Activated CD4-positive, alpha-beta T cell treated with anti-CD3 and anti-CD28 coated beads for 36 hours (primary cell): Measurements from ENCODE around the gene SMARCAL1. TPM values are rescaled to one million over a fixed set of nuclear protein-coding genes. Genes with fewer than 3 reads are reported as not detected.

Experiments used
- ATAC-seq: fragments of 200-7000 bp; cut with Tn5 transposase; one replicate; pipeline ENCODE4 v1.10.0; 2021; ENCODE audit warnings: mild to moderate bottlenecking, moderate library complexity
- CTCF ChIA-PET: fragments of 350-600 bp; sonication (Branson Sonifier 250); formaldehyde crosslinking; loops from one replicate; lab custom pipeline; 2021; ENCODE audit warnings: antibody characterized with exemption; lab: Charles Lee
- POLR2A ChIA-PET: fragments of 350-600 bp; sonication (Branson Sonifier 250); formaldehyde crosslinking; loops from one replicate; lab custom pipeline; 2021; ENCODE audit warnings: antibody characterized with exemption, inconsistent platforms; lab: Charles Lee
- DNase-seq: peaks from one replicate; pipeline ENCODE4 v3.0.0-alpha.2; 2020
- H3K27ac Mint-ChIP-seq: one replicate; pipeline ENCODE4 v1.8.0; 2021; ENCODE audit warnings: mixed read lengths
- H3K27me3 Mint-ChIP-seq: one replicate; pipeline ENCODE4 v1.8.0; 2021; ENCODE audit warnings: mixed read lengths
- H3K36me3 Mint-ChIP-seq: one replicate; pipeline ENCODE4 v1.8.0; 2021; ENCODE audit warnings: low read depth, mixed read lengths
- H3K4me1 Mint-ChIP-seq: one replicate; pipeline ENCODE4 v1.8.0; 2021; ENCODE audit warnings: mixed read lengths
- H3K4me3 Mint-ChIP-seq: one replicate; pipeline ENCODE4 v1.8.0; 2021; ENCODE audit warnings: mild to moderate bottlenecking, moderate library complexity, mixed read lengths
- H3K9me3 Mint-ChIP-seq: one replicate; pipeline ENCODE4 v1.8.0; 2021; ENCODE audit warnings: low read depth, mixed read lengths
- intact Hi-C, 2 experiments: fragments of 100-400 bp; cut with DNase I in 1 of 2; cut with micrococcal nuclease in 1 of 2; formaldehyde crosslinking; loops; one replicate each; pipeline versions ENCODE4 v1.14.2 to v1.15.1; 2022 to 2024; cut with DNase I, micrococcal nuclease
- total RNA-seq, 2 experiments: library from RNA; stranded (reverse); gene quantifications; one replicate each; pipeline ENCODE4 v1.2.3, GENCODE V29; 2021

Gene SMARCAL1
- total RNA-seq, 2 experiments from 2014 or later = 25.9 to 27.7 TPM

- H3K27me3 Mint-ChIP-seq = no peaks in the 10 kb centered on the region
- POLR2A ChIA-PET = no interaction called here
- H3K36me3 Mint-ChIP-seq = peaks cover 32% of the 10 kb centered on the region
- no peak overlapping the region for H3K27ac Mint-ChIP-seq
- no peaks in the 10 kb centered on the region for H3K9me3 Mint-ChIP-seq
- intact Hi-C loops = no loop called here
- CTCF ChIA-PET = interaction anchor here (0.5 to 2.5 kb wide), 5 partner anchors 11 to 193 kb away, joined by 3 to 15 read pairs (median 3); partner anchors contain the start of gene RPL37A
- H3K4me3 Mint-ChIP-seq = no peak overlapping the region
- H3K4me1 Mint-ChIP-seq = peaks cover 24% of the 10 kb centered on the region
- ATAC-seq (no peak), DNase-seq (no peak)
These were observed 3.3 kb downstream of the SMARCAL1 start for GRCh38 chr2:216415541-216415940.

DNA sequence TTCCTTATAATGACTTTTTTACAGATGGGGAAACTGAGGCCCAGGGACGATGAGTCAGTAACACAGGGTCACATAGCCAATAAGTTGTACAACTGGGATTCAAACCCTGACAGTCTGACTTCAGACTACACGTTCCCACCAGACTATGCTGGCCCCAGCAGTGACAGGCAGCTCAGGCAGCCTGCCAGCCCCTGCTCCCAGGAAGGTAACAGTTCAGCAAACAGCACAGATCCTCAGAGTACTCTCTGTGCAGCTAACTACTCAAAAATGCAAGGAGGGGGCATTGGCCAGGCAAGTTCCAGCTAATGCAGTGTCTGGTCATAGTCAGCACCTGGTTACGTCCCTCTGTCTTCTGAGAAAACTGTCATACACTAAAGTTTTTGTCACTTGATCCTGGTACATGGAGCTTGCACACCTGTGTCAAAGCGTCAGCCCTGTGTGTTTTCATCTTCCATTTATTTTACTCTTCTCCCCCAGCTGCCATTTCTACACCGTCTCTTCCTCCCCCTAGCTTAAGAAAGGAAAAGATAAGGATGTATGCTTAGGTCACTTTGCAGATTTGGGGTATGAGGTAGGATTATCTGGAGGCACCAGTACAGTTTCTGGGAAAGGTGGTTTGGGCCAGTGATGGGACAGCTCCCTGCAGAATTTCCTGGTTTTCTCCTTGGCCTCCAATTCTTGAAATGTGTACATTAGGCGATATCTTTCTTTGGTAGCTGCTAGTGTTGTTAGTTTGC, 4.5 kb downstream of the SMARCAL1 start:
- Mint-ChIP-seq H3K4me1 (peaks cover 21% of the 10 kb centered on the region), H3K27ac (no peak overlapping the region), H3K27me3 (no peaks in the 10 kb centered on the region), H3K4me3 (no peak overlapping the region), H3K36me3 (peaks cover 39% of the 10 kb centered on the region), H3K9me3 (no peaks in the 10 kb centered on the region)
- no peak for DNase-seq
- ATAC-seq = no peak
- intact Hi-C loops = no loop called here
- ChIA-PET CTCF (interaction anchor here (1.1 to 1.2 kb wide), 2 partner anchors 12 kb away, joined by 4 to 5 read pairs; no protein-coding TSS in a partner anchor), POLR2A (no interaction called here)

DNA sequence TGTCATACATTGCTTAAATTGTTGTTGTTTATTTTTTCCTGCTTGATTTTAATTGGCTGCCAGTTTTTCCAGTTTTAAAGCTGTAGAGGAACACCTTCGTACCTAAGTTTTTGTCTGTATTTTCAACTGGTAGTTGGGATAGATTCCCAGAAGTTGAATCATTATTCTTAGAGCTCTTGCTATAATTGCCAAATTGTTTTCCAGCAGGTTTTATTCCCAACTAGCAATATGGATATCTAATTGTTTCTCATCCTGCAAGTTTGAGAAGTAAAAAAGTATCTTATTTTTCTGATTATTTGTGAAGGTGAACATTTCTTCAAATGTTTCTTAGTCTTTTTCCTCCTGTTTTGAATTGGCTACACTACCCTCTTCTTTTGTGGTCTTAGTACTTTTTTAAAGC, 6.7 kb downstream of the SMARCAL1 start:
- peaks cover 57% of the 10 kb centered on the region for H3K36me3 Mint-ChIP-seq
- intact Hi-C loops = no loop called here
- no peak overlapping the region for H3K27ac Mint-ChIP-seq
- no peak overlapping the region for H3K4me3 Mint-ChIP-seq
- ChIA-PET POLR2A (no interaction called here), CTCF (interaction anchor here (1.0 kb wide), 2 partner anchors 16 to 18 kb away, joined by 3 read pairs; no protein-coding TSS in a partner anchor)
- no peak for DNase-seq
- ATAC-seq = no peak
- peaks cover 13% of the 10 kb centered on the region for H3K4me1 Mint-ChIP-seq
- no peaks in the 10 kb centered on the region for H3K9me3 Mint-ChIP-seq
- H3K27me3 Mint-ChIP-seq = no peaks in the 10 kb centered on the region

DNA sequence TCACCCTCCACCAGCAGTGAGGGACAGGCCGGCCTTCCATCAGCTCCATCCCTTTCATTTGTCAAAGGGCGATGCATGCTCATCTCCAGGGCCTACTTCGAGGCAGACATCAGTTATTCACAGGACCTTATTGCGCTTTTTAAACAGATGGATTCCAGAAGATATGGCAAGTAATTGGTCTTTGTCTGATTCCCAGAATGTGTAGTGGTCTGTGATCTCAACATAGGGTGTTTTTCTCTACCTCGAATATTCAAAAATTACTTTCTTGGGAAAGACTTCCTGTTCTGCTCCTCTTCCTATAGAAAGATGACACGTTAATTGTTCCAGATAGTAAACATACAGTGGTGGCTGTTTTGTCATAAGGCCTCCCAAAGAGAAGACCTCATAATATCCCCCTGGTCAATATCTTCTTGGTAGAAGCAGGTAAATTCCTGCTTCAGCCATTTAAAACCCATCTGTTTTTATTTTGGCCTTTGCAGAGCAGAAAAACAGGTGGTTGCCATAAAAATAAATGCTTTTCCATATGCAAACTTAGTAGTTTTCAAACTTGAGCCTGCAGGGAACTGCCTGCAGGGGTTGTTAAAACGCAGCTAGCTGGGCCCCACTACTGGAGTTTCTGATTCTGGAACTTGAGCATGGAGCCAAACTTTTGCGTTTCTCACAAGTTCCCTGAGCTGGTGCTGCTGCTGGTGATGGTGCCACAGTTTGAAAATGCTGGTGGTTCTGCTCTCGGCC, 8.2 kb downstream of the SMARCAL1 start:
- H3K4me3 Mint-ChIP-seq = no peak overlapping the region
- intact Hi-C loops = no loop called here
- CTCF ChIA-PET = interaction anchor here (0.6 kb wide), 1 partner anchor 472 kb away, joined by 4 read pairs; no protein-coding TSS in a partner anchor
- peaks cover 64% of the 10 kb centered on the region for H3K36me3 Mint-ChIP-seq
- peaks cover 2% of the 10 kb centered on the region for H3K9me3 Mint-ChIP-seq
- H3K4me1 Mint-ChIP-seq = peaks cover 13% of the 10 kb centered on the region
- no peak for ATAC-seq
- no peaks in the 10 kb centered on the region for H3K27me3 Mint-ChIP-seq
- DNase-seq = no peak
- POLR2A ChIA-PET = no interaction called here
- H3K27ac Mint-ChIP-seq = no peak overlapping the region

- ChIA-PET CTCF (no interaction called here), POLR2A (no interaction called here)
- ATAC-seq (no peak), DNase-seq (no peak)
- no peaks in the 10 kb centered on the region for H3K27me3 Mint-ChIP-seq
- H3K4me1 Mint-ChIP-seq = peaks cover 5% of the 10 kb centered on the region
- H3K36me3 Mint-ChIP-seq = peaks cover 68% of the 10 kb centered on the region
- peaks cover 2% of the 10 kb centered on the region for H3K9me3 Mint-ChIP-seq
- no peak overlapping the region for H3K27ac Mint-ChIP-seq
- intact Hi-C loops = no loop called here
- H3K4me3 Mint-ChIP-seq = no peak overlapping the region
These were observed 10.8 kb downstream of the SMARCAL1 start for GRCh38 chr2:216423071-216423470.

DNA sequence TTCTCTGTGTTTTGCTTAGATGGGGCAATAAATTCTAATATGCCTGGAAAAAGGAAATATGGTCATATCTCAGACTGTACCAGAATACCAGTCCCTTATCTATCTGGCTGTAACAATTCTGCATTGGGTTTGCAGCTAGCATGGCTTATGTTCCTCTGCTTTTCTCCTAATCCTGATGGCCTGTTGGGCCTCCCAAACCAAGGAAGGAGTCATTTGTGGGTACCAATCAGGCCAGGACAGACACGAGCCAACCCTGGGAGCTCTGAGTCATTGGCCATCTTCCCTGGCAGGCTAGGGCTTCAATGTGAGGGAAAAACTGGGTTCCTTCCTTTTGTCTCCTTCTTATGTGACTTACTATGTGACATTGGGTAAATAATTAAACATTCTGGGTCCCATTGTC, 12.0 kb downstream of the SMARCAL1 start:
- H3K36me3 Mint-ChIP-seq = peaks cover 70% of the 10 kb centered on the region
- DNase-seq = no peak
- CTCF ChIA-PET = interaction anchor here (1.0 kb wide), 1 partner anchor 14 kb away, joined by 3 read pairs; no protein-coding TSS in a partner anchor
- intact Hi-C loops = no loop called here
- POLR2A ChIA-PET = no interaction called here
- no peak for ATAC-seq
- H3K4me1 Mint-ChIP-seq = peaks cover 2% of the 10 kb centered on the region
- H3K9me3 Mint-ChIP-seq = peaks cover 2% of the 10 kb centered on the region
- H3K4me3 Mint-ChIP-seq = no peak overlapping the region
- no peak overlapping the region for H3K27ac Mint-ChIP-seq
- H3K27me3 Mint-ChIP-seq = no peaks in the 10 kb centered on the region

DNA sequence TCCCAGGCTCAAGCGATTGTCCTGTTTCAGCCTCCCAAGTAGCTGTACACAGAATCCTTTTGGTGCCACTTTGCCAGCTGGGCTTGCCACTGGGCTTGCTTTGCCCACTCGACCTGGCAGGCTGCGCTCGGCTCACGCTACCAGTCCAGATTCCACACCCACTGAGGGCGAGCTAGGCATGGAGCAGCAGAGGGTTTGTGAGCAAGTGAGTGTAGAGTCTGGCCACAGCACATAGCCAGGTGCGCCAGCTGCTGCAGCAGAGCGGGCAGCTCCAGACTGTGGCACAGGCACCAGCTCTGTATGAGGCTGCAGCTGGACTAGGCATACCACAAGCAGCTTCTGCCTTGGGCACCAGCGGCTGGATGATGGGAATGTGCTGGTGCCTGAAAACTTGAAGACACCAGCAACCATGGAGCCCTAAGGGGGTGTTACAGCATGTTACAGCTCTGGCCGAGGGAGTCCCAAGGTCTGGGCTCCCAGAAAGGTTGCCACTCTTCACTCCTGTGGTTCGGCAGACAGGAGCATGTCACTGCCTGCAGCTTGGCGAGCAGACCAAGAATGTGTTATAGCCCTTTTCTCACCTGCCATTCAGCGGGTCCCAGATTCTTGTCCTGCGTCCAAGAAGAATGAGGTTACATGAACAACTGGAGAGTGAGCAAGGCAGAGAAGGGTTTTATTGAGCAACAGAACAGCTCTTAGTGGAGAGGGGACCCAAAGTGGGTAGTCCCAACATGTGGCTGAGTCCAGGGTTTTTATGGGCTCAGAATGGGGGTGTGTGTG, 12.9 kb downstream of the SMARCAL1 start:
- H3K4me1 Mint-ChIP-seq = no peaks in the 10 kb centered on the region
- CTCF ChIA-PET = interaction anchor here (0.7 to 1.0 kb wide), 2 partner anchors 13 to 127 kb away, joined by 3 read pairs; partner anchors contain the start of gene SMARCAL1
- POLR2A ChIA-PET = no interaction called here
- no peak for ATAC-seq
- intact Hi-C loops = no loop called here
- H3K27ac Mint-ChIP-seq = no peak overlapping the region
- peaks cover 73% of the 10 kb centered on the region for H3K36me3 Mint-ChIP-seq
- H3K27me3 Mint-ChIP-seq = no peaks in the 10 kb centered on the region
- peaks cover 2% of the 10 kb centered on the region for H3K9me3 Mint-ChIP-seq
- no peak for DNase-seq
- no peak overlapping the region for H3K4me3 Mint-ChIP-seq

- H3K36me3 Mint-ChIP-seq = peaks cover 71% of the 10 kb centered on the region
- no peaks in the 10 kb centered on the region for H3K27me3 Mint-ChIP-seq
- CTCF ChIA-PET = interaction anchor here (1.0 kb wide), 1 partner anchor 14 kb away, joined by 3 read pairs; the partner anchor contains the start of gene SMARCAL1
- ATAC-seq (no peak), DNase-seq (no peak)
- intact Hi-C loops = no loop called here
- H3K9me3 Mint-ChIP-seq = peaks cover 2% of the 10 kb centered on the region
- POLR2A ChIA-PET = no interaction called here
- no peaks in the 10 kb centered on the region for H3K4me1 Mint-ChIP-seq
- no peak overlapping the region for H3K4me3 Mint-ChIP-seq
- H3K27ac Mint-ChIP-seq = no peak overlapping the region
These were observed 14.0 kb downstream of the SMARCAL1 start for GRCh38 chr2:216426166-216426777.

DNA sequence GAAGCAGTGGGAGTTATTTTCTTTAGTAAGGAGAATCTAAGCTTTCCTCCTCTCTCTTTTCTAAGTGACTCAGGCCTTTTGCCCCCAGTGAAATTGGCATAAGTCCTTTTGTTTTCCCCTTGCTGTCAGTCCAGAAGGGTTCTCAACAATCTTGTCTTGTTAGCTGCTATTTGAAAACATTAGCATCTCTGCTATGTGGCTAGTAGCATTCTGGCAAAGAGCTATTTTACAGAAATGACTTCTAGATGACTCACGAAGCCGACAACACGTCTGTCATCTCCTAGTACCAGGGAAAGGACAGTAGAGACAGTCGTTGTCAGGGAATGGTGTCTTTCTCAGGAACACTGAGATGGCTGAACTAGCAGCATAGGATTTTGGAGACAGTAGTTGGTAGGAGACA, 14.7 kb downstream of the SMARCAL1 start:
- ChIA-PET CTCF (interaction anchor here (1.0 kb wide), 1 partner anchor 15 kb away, joined by 3 read pairs; the partner anchor contains the start of gene SMARCAL1), POLR2A (no interaction called here)
- intact Hi-C loops = loop anchor here in 1 of 2 experiments (1.0 kb wide), 1 partner anchor 12 kb away; no protein-coding TSS in a partner anchor
- peaks cover 72% of the 10 kb centered on the region for H3K36me3 Mint-ChIP-seq
- no peaks in the 10 kb centered on the region for H3K4me1 Mint-ChIP-seq
- H3K27me3 Mint-ChIP-seq = no peaks in the 10 kb centered on the region
- no peak overlapping the region for H3K4me3 Mint-ChIP-seq
- no peak for DNase-seq
- no peak for ATAC-seq
- peaks cover 2% of the 10 kb centered on the region for H3K9me3 Mint-ChIP-seq
- no peak overlapping the region for H3K27ac Mint-ChIP-seq

- peaks cover 72% of the 10 kb centered on the region for H3K36me3 Mint-ChIP-seq
- H3K27me3 Mint-ChIP-seq = no peaks in the 10 kb centered on the region
- CTCF ChIA-PET = interaction anchor here (0.6 to 1.3 kb wide), 5 partner anchors 11 to 538 kb away, joined by 3 to 5 read pairs (median 3); no protein-coding TSS in a partner anchor
- no peak overlapping the region for H3K27ac Mint-ChIP-seq
- ATAC-seq (no peak), DNase-seq (no peak)
- intact Hi-C loops = no loop called here
- peaks cover 2% of the 10 kb centered on the region for H3K9me3 Mint-ChIP-seq
- POLR2A ChIA-PET = no interaction called here
- no peak overlapping the region for H3K4me3 Mint-ChIP-seq
- H3K4me1 Mint-ChIP-seq = no peaks in the 10 kb centered on the region
These were observed 16.5 kb downstream of the SMARCAL1 start for GRCh38 chr2:216428618-216429350.
